Activated CD4-positive, alpha-beta T cell treated with anti-CD3 and anti-CD28 coated beads, Interleukin-2, amount 50 U/mL, for 24 hours (primary cell): ENCODE results near the gene SMOC2.

Experiments used
- DNase-seq, 2 donors: peaks; one replicate each; pipeline ENCODE4 v3.0.0-alpha.2; 2020; ENCODE audit warnings: low read depth in 1 of 2, low spot score in 1 of 2

The SMOC2 gene

GRCh38 chr6:168415098-168415992 is 25.6 kb upstream of the SMOC2 start:
- DNase-seq, result no peak

GRCh38 chr6:168415993-168416530 is 24.9 kb upstream of the SMOC2 start:
- DNase-seq, result no peak

- DNase-seq, result no peak
Measured at GRCh38 chr6:168416531-168416930, 24.5 kb upstream of the SMOC2 start.

GRCh38 chr6:168417191-168417590 is 23.8 kb upstream of the SMOC2 start:
- no peak for DNase-seq

GRCh38 chr6:168417679-168418557 is 23.1 kb upstream of the SMOC2 start:
- DNase-seq, result no peak

GRCh38 chr6:168418711-168419121 is 22.3 kb upstream of the SMOC2 start:
- DNase-seq, result no peak

- DNase-seq, result no peak
Measured at GRCh38 chr6:168419569-168419968, 21.4 kb upstream of the SMOC2 start.

- DNase-seq, result no peak
Measured at GRCh38 chr6:168420084-168420483, 20.9 kb upstream of the SMOC2 start.

- DNase-seq, result no peak
Measured at GRCh38 chr6:168420706-168421105, 20.3 kb upstream of the SMOC2 start.

- no peak for DNase-seq
Measured at GRCh38 chr6:168427184-168427583, 13.8 kb upstream of the SMOC2 start.

- DNase-seq, result no peak
Measured at GRCh38 chr6:168428052-168428826, 12.7 kb upstream of the SMOC2 start.

- DNase-seq, result no peak
Measured at GRCh38 chr6:168428863-168429262, 12.1 kb upstream of the SMOC2 start.

- no peak for DNase-seq
Measured at GRCh38 chr6:168432196-168432595, 8.8 kb upstream of the SMOC2 start.

GRCh38 chr6:168433898-168434297 is 7.1 kb upstream of the SMOC2 start:
- DNase-seq, result no peak

GRCh38 chr6:168434505-168434904 is 6.5 kb upstream of the SMOC2 start:
- DNase-seq, result no peak

- no peak for DNase-seq
Measured at GRCh38 chr6:168437751-168438150, 3.2 kb upstream of the SMOC2 start.

- DNase-seq, result no peak
Measured at GRCh38 chr6:168438783-168439520, 2.0 kb upstream of the SMOC2 start.

- DNase-seq, result no peak
Measured at GRCh38 chr6:168439794-168440450, 1.1 kb upstream of the SMOC2 start.

GRCh38 chr6:168441434-168442391 is 729 bp downstream of the SMOC2 start:
- no peak for DNase-seq
